Measurements from ENCODE around the gene KCNAB1.

- no peak for TF ChIP-seq CTCF (IDR thresholded peaks at IDR 0.05)
- TF ChIP-seq POLR2AphosphoS5 (IDR thresholded peaks at IDR 0.05) = no peak
Measured at GRCh38 chr3:156300371-156300770, 180.0 kb downstream of the KCNAB1 start.

Data from breast epithelium (tissue), 3 donors.